ENCODE results near the gene ARHGAP8.

- TF ChIP-seq CTCF (IDR thresholded peaks at IDR 0.05; ENCODE audit: insufficient read depth, low read depth, low read length) = no peak
- peak; percentile 92 for TF ChIP-seq EZH2 (IDR thresholded peaks at IDR 0.05; ENCODE audit: insufficient read depth, low read length)
These were observed at the start of gene ARHGAP8 for GRCh38 chr22:44752285-44753188.
